NAMALWA (cell line): ENCODE results near the gene SUGCT.

Experiments
- DNase-seq: peaks from one replicate; pipeline ENCODE4 v3.0.0-alpha.2; 2015; ENCODE audit warnings: low spot score

Gene SUGCT

GRCh38 chr7:40874756-40875155, 740.0 kb downstream of the SUGCT start:
- no peak for DNase-seq

DNA sequence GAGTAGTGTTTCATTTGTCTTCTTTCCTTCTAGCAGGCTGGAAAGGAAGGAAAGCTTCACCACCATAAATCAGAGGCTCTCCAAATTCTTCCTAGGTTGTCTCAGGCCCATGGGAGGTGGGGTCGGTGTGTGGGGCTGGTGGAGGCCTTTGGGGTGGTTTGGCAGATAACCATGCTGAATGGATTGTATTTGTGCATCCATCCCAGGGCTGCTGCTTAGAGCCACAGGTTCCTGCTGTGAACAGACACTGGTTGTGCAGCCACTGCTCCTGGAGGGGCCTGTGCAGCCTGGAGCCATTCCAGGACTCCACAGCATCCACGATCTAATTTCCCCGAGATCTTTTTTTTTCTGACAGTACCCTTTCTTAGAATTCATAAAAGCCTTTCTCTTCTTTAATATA, 741.8 kb downstream of the SUGCT start:
- DNase-seq: no peak

DNA sequence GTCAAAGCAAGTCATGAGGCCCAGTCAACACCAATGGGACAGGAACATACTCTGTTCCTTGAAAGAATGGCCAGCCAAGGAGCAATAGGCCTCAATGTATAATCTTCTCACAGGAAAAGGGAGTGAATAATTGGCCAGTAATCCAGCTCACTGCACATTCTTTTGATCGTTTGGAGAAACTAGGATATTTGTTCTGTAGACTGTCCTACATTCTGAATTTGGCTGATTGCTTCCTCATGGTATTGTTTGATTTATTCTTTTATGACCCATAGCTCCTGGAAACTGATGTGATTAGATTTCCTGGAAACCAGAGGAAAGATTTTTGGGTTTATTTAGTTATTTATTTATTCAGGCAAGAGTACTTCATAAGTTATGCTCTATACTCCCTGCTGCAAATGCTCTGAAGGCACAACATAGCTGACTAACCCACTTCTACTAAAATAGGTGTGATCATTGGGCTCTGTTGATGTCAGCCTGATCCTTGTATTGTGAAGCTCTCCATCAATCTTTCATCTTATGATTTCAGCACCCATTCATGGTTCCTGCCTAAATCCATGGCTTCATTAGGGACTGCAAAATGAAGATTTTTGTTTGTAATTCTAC, 745.2 kb downstream of the SUGCT start:
- DNase-seq: no peak

DNA sequence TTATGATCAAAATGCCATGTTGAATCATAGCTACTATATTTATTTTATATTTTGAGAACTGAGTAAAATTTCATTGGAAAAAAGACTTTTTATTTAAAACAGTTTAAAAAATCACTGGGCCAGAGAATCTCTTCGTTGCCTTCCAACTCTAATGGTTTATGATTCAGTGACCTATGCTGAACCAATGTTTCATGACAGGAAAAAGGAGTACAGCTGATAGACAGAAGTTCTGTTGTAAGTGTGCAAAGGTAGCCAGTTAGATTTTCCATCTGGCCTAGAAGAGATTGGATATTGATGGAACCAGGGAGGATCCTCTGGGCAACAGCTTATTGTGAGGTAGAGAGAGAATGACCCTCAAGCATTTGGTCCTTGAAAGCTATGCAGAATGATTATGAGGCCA, 745.8 kb downstream of the SUGCT start:
- no peak for DNase-seq

DNA sequence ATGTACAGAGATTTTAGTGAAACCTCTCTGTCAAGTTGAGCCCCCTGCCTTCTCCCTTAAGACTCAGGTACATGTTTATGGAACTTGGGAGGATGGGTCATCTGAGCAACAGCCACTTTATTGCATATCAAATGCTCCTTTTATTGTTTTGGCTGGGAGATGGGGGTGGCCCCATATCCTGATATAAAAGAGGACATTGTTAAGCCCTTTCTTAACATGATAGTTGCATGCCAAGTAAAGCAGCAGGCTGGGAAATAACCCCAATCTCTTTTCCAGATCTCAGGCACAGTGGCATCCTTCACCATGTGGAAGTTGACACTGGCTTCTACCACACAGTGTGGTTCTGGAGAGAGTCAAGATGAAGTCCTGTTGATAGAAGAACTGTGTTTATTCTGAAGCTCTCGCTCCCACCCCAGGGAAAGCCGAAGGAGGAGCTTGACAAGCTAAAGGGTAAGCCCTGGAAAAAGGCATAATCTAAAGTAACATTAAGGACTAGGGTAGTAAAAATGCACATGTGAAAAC, 746.7 kb downstream of the SUGCT start:
- DNase-seq: no peak

GRCh38 chr7:40882071-40882658, 747.4 kb downstream of the SUGCT start:
- no peak for DNase-seq

DNA sequence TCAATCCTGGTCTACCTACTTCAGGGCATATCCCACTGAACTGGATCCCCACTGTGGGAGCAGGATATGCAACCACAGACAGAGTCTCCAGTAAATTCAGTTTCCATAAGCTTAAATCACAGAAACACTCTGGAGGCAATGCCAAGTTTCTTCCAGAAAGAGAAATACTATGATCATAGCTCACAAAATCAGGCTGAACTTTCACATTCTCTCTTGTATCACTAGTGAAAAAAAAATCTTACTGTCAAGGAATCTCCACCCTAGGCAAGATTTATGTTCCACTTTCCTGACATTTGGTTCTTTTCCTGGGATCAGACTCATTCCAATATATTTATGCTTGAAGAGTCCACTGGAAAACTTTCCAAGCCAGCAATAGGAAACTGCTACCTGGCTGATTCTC, 749.0 kb downstream of the SUGCT start:
- no peak for DNase-seq

GRCh38 chr7:40884241-40884640, 749.4 kb downstream of the SUGCT start:
- no peak for DNase-seq

GRCh38 chr7:40885503-40885902, 750.7 kb downstream of the SUGCT start:
- DNase-seq: no peak

GRCh38 chr7:40887099-40887498, 752.3 kb downstream of the SUGCT start:
- DNase-seq: no peak

DNA sequence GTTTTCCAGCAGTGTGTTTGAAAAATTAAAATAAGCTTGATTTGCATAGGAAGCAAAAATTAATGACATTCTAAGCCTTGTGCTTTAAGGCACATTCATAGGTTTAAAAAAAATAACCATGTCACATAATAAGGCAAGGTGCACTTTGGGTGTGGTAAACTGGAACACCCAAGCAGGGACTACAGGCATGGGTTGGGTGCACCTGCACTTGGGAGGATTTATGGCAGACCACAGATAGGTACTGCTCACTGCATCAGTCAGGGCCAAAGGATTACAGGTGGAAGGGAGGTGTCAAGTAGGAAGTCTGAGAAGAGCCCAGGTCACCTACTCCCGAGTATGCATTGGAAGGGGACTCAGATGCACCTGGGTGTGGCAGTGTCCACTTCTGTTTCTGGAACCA, 753.7 kb downstream of the SUGCT start:
- no peak for DNase-seq

DNA sequence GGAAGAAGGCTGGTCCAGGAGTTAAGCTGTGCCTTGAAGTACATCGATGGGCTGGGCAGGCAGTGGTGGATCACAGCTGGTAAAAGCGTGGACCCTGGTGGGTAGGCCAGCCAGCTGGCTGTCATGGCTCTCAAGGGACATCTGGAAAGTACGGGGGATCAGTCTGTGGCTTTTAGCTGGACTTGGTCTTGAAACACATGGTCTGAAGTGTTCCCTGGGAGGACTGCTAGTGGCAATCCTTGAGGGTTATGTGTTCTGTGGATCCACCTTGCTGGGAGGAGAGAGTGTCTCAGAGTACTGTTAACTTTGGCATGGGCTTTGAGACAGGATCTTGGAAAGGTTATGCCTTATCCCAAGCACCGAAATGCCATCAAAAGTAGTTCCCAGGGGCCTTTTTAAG, 754.3 kb downstream of the SUGCT start:
- no peak for DNase-seq

GRCh38 chr7:40889539-40889938, 754.7 kb downstream of the SUGCT start:
- no peak for DNase-seq

DNA sequence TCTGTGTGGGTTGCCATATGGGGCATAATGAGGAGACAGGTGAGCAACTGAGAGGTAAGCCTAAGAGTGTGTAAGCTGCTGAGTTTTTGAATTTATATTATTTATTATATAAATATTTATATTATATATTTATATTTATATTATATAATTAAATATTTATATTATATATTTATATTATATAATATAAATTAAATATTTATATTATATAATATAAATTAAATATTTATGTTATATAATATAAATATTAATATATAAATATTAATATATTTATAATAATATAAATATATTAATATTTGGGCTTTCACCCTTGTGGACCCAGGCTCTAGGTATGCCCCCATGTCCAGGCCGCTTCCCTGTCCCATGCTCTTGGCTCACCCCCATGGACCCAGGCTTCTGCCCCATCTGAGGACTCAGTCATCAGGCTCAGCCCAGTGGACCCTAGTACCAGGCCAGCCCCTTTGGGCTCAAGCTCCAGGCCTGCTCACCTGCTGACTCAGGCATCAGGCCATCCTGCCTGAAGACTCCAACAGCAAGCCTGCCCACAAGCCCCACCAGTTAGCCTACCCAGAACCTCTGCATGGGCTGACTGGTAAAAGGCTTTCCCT, 755.4 kb downstream of the SUGCT start:
- no peak for DNase-seq

DNA sequence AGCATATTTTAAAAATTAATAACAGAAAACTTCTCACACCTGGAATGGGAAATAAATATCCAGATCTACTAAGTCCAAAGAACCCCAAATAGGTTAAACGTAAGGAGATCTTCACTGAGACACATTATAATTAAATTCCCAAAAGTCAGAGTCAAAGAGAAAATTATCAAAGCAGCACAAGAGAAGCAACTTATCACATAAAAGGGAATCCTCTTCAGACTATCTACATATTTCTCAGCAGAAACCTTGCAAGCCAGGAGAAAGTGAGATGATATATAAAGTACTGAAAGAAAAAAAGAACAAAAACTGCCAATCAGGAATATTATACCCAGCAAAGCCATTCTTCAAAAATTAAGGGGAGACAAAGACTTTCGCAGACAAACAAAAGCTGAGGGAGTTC, 756.4 kb downstream of the SUGCT start:
- DNase-seq: no peak

- DNase-seq: no peak
These were observed 764.3 kb downstream of the SUGCT start for GRCh38 chr7:40899151-40899550.

DNA sequence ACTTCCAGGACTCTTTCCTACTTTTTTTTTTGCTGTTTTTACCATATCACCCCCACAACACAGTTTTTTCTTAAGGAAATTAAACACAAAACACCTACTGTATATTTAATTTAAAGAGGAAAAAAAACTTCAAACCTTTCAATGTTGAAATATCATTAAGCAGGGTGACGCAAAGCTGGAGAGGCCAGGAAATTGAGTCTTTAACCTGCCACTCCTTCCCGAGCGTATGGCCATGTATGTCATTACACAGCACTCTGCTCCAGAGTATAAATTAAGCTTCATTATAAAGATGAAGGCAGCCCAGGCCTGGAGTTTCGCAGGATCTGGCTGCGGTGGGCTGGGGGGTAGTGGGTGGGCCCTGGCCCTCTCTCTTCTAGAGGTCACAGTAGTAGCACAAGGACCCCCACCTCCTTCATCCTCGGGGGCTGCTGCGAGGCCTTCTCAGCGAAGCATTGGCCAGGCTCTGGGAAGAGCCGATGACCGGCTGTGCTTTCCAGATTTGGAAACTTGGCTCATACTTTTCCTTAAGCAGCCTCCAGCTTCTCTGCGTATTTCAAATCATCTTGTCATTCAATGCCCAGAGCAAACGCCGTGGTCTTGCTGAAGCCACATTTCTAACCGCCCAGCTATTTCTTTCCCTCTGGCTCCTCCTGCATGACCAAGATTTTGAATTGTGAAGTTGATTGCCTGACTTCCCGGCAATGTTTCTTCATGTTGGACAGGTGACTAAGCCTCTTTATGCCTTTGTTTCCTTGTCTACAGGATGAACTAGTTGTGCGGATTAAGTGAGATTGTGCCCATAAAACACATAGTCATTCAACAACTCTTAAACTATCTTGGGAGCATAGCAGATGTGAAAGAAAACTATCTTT, 765.1 kb downstream of the SUGCT start:
- no peak for DNase-seq

- no peak for DNase-seq
These were observed 769.1 kb downstream of the SUGCT start for GRCh38 chr7:40903872-40904271.

- no peak for DNase-seq
These were observed 772.5 kb downstream of the SUGCT start for GRCh38 chr7:40907286-40907685.

- DNase-seq: no peak
These were observed 774.7 kb downstream of the SUGCT start for GRCh38 chr7:40909346-40909980.
